NCI-H2029 (cell line): ENCODE data around the gene RRAGD.
A peak's percentile ranks its signal among the peaks of the same experiment; 100 is the strongest.

Experiments
- DNase-seq: peaks from one replicate; lab custom pipeline; 2025; lab: John Stamatoyannopoulos, UW

Gene RRAGD

DNA sequence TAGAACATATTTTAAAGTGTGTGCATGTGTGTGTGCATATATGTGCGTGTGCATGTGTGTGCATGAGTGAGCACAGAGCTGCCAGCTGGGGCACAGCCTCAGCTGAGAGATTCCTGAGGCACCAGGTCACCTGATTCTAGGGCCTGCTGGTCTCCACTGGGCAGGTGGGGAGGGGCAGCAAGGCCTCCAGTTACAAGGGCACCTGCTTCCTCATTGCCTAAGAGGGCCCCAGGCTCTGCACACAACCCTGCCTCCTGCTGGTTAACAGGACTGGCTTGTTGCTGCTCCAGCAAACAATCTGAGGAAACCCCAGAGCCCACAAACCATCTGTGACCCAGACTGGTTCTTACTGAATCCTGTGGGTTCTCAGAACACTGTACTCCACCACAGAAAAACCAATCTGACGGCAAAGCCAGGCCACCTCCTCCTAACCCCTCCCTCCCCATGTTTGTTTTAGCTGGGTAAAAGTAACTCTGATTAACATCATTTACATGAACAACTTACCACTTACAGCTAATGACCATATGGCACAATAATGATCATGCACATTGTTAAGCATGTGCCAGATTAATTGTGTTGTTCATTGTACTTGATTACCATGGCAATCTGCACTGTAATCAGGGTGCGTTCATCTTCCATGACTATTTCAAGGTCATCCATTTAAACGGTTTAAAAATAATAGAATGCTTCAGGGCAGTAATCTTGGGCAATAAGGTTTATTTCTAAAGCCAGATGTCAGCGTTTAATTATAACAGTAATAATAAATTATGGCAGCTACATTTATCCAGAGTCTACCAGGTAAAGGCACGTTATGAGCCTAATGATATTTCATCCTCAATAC, 36.4 kb downstream of the RRAGD start:
- DNase-seq, result peak; percentile 97

DNA sequence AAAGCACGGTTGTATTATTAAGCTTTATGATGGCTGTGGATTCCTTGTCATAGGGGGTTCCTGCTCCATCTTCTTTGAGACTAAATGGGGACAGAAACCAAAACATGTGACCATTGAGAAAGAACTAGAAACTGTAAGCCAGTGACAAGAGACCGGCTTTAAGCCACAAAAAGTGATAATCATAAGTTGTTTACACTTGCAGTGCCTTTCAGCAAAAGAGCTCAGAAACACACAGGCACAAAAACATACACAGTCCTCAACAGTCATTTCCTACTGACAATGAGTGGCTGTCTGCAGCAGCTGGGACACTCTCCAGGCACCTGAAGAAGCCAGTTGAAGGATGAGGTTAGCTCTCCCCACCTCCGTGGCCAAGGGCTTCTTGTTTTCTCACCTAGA, 39.6 kb downstream of the RRAGD start:
- DNase-seq, result peak; percentile 51

DNA sequence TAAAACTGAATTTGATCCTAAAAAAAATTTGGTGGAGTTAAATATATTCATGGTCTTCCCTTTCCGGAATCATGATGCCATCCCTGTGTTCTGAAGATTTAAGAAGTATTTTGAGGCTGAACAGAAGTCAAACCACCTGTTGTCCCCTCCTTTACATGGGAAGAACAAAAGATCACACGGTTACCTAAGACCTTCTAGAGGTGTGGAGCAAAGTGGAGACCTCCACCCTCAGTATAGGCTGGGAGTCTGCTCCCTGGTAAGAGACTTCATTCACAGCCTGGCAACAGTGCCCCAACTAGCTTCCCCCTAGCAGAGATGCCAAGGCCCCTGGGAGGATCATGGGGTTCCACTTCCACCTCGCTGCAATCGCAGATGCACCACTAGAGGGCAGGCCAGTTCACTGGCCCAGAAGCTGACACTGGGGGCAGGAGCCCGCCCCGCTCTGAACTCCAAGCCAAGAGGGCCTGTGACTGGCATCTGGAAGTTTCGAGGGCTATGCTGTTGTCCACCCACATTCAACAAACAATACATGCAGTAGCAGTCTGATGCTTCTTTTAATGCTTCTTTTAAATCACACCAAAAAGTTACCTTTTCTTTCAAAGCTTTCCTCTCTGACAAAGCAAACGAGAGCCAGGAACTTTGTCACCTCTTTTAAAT, 40.1 kb downstream of the RRAGD start:
- DNase-seq, result peak; percentile 72

DNA sequence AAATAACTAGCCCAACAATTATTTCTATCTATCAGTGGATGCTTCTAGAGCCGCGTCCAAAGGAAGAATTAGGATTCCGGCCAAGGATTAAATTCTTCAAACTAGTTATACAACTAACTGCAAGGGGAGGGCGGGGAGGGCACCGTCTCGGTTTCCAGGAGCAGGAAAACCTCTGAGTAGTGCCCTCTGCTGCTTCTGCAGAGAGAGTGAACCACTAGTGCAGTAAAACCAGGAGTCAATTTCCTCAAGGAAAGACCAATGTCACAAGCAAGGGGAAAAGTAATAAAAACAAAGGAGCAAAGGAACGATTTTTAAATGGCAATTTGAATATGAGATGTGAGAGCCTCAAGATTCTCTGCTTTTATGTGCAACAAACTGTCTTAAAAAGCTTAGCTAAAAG, 43.1 kb downstream of the RRAGD start:
- DNase-seq, result no peak

DNA sequence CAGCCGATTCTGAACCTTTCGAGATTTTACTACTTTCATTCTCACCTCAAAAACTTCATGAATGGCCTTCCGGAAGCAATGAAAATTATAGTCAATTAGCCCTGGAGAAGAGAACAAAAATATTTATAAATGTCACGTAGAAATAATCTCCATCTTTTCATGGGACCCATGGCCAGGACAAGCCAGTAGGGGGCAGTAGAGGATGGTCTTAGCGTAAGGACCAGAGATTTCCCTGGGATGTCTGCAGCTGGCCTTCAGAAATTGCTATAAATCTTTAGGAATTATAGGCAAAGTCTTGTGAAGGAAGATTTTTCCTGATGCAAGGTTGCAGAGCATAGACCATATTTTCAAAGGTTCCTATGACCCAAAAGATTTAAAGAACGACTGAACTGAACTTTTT, 44.0 kb downstream of the RRAGD start:
- peak; percentile 31 for DNase-seq

DNA sequence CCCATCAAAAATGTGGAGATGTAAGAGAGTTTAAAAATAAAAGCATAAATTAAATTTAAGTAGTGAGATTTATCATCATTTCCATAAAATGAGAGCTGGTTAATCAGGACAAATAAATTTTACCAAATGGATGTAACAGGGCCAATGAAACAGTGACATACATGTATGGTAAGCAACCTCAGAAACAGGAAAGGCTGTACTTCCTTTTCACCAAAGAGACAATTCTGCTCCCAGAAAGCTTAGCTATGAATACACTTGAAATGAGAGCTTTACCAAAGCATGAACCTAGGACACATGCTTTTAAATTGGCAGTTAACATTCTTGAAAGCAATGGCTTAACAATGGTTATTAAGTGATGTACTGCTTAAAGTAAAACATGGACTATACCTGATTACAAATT, 47.5 kb downstream of the RRAGD start:
- no peak for DNase-seq

DNA sequence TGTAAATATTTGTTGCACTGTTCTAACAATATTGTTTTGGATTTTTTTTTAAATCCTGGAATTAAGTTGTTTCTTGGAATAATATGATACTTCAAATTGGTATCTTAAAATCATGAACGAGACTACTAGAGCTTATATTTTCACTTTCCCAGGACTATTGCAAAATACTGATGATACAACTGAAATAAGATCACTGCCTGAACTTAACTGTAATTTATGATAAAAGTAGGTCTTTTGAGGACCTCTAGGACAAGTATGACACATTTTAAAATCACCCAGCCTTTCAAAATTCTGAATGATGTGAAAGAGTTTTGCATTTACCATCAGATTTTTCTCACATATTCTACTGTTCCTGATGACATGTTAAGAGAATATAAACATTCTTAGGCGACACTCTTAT, 50.9 kb downstream of the RRAGD start:
- no peak for DNase-seq

DNA sequence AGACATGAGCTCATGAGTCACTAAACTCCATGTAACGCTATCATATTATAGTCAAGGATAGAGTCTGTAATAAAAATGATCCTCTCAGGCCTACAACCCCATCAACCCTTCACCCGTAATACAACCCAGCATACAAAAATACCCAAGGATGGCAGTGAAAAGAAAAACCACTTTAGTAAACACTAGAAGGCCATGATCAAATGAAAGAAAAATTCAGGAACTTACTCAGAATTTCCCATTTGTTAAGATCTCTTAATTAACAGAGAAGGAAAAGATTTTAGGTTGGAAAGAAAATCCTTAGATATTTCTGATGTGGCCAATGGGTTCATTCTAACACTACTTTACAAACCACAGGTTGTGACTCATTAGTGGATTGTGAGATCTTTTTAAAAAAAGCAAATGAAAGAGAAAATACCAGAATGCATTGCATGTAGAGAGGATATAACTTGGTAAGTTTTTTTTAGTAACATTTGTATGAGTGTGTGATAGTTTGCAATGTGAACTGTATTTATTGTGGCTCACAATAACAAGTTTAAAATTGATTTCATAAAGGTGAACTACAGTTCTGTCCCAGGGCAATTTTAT, 51.6 kb downstream of the RRAGD start:
- no peak for DNase-seq

DNA sequence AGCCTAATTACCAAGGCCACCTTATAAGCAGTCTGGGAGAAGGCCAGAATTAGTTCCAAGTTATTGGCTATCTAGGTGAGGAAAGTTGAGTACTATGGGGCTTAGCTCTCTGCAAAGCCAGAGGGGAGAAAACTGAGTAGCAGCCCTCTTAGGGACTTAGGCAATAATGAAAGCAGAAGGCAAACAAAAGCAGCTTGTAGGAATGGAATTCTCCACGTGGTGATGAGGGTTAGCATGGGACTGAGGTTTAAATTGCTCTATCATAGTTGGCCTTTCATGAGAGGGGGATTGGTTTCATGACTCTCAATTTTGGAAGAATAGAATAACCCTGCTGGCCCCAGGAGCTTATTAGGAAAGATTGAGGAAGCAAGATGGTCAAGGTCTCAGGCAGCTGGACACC, 52.5 kb downstream of the RRAGD start:
- no peak for DNase-seq

DNA sequence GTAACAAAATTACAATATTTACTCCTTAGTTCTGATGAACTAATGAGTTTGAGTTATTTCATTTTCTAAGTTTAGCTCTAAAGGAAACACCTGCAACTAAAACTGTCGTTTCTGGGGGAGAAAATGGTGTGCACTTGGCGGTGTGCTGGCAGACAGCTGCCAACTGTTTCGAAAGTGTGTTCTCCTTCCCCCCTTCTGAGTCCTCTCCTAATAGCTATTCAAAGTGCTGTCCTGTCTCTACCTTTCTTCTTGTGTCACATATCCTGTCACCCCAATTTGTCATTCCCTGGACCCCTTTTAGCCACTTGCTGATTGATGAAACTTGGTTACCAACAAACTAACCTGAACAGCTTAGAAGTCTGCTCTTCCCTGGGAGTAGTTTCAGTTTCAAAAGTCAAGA, 54.7 kb downstream of the RRAGD start:
- no peak for DNase-seq

DNA sequence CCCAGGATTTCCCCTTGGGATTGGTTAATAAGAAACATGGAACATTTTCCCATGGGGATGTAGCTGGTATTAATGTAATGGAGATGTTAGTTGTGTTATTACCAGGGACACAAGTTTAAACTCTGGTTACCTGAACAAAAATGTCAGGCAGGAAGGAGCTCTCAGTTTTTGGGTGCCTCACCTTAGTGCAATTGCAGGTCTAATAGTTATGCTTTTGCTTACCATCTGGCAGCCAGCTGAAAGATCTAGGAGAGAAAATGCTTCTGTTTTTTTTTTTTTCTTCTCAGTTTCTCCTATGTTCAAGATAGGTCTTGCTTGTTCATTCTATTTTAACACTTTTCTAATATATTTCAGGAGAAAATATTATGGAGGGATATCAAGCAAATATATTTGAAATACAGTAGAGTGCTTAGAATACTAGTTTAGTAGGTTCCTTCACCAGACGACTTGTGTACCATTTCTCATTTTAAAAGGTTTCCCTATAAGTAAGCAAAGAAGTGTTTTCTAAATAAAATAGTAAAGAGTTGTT, 55.4 kb downstream of the RRAGD start:
- no peak for DNase-seq

DNA sequence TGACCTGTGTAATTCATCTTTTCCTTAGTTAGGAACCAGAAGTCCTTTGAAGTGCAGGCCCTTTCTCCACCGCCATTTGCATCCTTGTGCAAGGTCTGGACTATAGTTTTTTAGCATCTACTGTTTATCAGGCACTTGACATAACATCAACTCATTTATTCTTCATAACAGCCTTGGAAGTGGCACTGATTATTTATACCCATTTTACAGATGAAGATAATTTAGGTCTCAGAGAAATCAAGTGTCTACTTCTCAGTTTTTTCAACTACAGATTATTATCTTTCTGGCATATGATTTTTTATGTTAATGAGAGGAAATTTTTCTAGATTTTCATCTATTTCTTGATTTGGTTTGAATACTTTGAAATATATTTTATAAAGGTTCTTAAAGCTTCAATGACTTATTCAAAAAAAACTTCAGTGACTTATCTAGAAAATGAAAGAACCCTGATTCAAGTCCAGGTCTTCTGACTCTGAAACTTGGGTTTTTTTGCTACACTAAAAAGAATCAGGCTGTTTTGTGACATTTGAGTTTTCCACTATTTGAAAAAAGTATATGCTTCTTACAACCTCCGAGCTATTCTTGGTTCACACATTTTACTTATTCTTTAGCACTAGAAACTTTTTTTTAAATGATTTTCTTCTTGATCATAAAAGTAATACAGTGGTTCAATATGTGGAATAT, 56.4 kb downstream of the RRAGD start:
- no peak for DNase-seq

DNA sequence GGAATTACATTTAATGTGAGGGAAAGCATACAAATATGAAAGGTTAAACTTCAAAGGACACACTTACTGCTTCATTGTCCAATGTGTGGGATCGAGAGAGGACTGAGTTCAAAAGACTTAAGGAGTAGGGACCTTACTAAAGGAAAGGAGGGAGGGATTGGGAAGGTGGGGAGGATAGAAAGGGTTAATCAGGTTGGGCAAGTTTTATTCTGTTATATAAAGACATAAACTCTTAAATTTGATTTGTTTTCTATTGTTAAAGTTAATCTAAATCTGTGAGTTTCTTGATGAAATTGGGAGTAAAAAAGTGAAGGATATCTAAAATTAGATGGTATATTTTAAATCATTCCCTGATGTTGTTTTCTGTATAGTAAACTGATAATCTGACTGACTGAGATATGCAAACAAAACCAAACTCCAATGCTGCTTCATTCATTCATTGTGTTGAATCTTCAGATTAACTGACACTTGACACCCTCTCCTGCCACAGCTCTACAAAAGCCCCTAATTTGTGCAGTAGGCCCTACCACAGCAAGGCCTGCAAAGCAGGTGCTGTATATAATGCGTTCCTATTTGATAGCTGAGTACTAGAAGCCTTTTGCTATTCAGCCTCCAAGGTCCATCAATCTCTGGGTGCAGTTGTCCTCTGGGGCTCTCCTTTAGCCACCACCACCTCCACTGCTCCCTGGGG, 58.2 kb downstream of the RRAGD start:
- peak; percentile 61 for DNase-seq

DNA sequence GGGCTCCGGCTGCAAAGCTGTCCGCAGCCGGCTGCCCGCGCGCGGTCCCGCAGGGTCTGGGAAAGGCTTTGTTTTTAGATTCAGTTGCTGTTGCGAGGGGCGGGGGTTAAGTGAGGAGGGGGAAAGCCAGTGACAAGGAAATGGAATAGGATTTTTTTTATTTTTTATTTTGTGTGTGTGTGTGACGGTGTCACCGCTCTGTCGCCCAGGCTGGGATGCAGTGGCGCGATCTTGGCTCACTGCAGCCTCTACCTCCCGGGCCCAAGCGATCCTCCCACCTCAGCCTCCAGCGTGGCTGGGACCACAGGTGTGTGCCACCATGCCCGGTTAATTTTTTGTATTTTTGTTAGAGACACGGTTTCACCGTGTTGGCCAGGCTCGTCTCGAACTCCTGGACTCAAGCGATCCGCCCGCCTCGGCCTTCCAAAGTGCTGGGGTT, 58.9 kb downstream of the RRAGD start:
- DNase-seq, result no peak

DNA sequence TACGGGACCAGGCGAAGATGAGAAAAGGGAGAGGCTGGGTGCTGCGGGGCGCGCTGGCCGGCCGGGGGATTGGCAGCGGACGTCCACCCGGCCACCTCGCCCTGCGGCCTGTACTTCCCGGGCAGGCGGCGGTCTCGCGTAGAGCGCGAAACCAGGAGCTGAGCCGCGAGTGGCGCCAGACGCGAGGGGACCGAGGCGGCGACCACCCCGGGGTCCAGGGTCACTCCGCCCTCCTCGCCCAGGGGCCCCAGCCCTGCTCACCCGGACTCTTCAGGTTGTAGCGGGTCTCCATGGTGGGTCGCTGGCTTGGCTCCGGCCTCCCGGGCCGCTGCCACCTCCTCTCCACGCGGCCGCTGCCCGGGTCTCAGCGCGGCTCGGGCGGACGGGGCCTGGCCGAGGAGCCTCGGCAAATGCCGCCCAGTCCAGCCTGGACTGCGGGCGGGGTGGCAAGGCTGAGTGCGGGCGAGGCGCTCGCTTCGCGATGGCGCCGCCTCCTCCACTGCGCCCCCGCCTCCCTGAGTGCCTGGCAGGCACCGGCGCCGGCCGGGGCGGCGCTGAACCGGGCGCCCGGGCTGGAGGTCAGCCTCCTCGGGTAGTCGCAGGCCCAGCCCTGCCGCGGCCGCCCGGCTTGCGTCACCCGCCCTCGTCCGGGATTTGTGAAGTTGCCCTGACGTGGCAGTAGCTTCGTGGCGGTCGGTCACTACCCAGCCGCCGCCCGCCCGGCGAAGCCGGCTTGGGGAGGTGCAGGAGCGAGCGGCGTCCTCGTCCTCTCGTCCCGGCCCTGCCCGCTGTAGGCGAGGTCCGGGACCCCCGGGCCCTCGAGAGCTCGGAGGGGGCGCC, 59.6 kb downstream of the RRAGD start, which contains the start of gene UBE2J1:
Gene UBE2J1 (minus strand): TSS at position 445 of the 840 bp plus-strand sequence. CDS start 153 bp downstream, at position 292.
- DNase-seq, result peak; percentile 77

DNA sequence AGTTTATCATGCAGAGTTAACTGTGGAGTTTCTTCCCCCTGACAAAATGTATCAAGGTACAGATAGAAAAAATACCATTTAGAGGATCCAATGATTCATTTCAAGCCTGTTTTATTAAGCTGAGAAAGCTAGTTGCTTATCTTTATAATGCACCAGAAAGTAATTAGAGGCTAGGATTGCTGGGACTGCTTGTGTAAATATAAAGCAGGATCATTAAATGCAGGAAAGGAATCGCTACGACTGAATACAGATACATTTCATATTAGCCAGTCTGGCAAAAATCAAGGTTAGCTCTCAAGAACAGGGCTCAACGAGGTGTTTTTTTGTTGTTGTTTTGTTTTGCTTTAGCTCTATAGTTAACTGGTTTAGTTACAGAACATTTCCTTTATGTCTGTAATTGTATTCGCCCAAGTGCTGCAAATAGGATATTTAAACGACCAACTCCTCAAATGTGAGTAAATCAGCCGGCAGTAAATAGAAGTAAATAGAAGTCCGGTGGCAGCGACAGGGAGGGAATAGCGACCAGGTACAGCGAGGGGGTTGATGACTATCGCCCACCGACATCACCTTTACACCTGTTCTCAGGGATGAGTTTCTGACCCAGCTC, 60.3 kb downstream of the RRAGD start:
- no peak for DNase-seq

DNA sequence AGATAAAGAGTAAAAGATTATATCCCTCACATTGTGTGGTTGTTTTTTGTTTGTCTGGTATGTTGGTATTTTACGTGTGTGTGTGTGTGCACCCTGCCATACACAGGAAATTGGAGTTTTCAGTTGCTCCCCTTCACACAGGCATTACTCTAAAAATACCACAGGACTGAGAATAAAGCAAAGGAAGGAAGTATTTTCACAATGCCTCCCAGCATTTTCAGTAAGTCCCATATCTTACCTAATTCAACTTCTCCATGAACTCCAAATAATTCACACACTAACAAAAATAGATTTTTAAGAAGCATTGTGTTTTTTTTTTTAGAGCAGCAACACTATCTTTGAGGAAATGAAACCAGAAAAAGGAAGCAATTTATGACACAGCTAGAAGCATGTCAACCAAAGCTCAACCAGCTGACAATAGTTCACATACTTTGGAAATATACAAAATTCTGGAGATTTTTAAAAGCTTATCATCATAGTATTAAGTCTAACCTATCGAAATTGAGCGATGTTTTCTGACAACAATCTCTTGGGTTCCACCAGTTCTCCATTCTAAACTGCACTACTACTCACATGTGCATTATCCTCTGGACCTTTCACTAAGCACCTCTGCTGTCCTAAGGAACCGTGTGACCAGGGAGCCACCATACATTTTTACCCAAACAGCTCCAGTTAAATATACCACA, 61.6 kb downstream of the RRAGD start:
- no peak for DNase-seq

DNA sequence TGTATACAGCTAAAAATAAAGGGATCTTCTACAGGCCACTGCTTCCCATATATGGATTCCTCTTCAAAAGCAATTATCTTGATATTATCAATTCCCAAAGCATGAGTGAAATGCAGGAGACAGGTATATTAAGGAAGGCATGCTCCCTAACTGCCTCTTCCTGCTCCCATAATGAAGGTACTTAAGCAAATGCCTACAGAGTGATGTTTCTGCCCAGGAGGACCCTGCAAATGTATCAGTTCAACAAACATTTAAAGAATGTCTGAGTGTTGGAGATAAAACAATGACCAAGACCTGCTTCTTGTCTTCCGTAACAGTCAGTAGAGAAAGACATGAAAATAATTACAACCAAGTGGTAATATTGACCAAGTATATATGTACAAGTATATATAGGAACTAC, 63.7 kb downstream of the RRAGD start:
- no peak for DNase-seq

DNA sequence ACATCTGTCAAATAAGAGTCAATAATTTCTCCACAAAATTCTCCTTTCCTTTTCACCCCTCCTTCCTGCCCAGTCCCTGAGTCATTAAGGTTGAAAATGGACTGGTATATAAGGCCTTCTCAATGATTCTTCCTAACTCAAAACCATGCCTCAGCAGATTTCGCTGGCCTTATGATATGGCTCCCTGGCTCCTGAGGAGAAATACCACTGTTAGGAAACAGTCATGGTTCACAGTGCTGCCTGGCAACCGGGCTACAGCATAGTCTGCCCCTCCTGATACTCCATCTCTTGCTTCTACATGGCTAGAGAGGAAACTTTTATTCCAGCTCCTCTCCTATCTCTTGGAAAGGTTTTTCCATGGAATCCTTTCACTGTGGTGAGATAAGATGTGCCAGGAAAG, 64.2 kb downstream of the RRAGD start:
- DNase-seq, result no peak

DNA sequence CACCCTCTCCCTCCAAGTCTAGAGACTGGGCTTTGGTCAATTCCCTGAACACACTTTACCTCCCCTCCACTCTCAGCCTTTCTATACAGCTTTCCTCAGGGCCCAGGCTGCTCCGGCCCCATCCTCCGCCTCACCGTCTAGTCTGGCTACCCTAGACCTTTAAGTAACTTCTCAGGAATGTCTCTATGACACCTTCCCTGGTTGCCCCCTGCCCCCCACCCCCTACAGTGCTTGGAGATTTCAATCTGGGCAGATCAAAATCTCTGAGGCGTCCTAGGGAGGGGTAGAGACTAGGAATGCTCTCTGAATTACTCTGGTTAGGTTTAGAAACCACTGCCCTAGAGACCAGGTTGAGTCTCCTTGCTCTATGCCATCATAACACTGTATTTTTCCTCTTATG, 65.6 kb downstream of the RRAGD start:
- no peak for DNase-seq
